ENCODE measurements around the gene C22orf31.

- TF ChIP-seq EZH2 (IDR thresholded peaks at IDR 0.05; ENCODE audit: borderline replicate concordance) (no peak), CTCF (IDR thresholded peaks at IDR 0.05; ENCODE audit: poor library complexity) (no peak)
Measured at GRCh38 chr22:29053048-29053702, 8.5 kb downstream of the C22orf31 start.

All from hepatocyte (in vitro differentiated cells).